Measurements from ENCODE around the gene FOXN3.

Gene FOXN3

DNA sequence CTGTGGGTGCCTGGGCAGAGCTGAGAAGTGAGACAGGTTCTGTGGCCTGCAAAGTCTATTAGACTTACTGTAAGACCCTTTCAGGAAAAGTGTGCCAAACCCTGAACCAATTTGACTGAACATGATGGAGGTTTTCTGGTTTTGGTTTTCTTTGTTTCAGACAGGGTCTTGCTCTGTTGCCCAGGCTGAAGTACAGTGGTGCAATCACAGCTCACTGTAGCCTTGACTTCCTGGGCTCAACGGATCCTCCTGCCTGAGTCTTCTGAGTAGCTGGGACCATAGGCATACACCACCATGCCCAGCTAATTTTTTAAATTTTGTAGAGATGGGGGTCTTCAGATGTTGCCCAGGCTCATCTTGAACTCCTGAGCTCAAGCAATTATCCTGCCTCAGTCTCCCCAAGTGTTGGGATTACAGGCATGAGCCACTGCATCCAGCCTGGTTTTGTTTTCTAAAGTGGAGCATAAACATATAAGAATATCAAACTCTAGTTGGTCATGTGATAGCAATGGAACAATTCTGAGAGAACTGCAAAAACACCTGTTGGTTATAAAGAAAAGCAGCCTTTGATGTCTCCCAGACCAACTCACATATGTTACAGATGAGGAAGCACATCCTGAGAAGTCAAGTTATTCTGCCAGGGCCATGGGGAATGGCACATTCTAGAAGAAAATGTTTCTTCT lies 166.9 kb downstream of the FOXN3 start:
- DNase-seq (ENCODE audit: low read depth in 3 of 3), result no peak

DNA sequence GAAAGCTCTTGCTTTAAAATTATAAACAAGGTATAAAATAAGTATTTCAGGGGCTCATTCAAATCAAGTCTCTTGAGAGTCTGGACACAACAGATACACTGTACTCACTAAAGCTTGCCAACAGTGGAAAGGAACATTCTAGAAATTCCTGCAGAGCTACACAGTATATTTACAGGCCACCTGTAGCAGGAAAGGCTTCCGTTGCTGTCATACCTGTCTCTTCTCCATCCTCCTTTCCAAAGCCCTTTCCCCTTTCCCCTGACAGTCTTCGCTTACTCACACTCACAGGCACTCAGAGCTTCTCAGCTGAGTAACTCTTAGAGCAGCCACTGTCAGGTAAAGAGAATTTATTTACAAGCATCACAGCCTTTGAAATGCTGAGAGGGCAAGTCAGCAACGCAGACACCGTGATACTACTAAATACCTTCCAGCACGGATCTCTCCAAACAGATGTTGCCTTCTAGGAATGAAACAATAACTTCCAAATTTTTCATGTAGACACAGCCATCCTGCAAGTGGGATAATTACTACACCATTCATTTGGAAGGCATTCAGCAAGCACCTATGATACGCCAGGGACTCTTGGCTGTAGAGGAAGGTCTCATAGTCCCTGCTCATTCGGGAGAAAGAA lies 167.9 kb downstream of the FOXN3 start:
- no peak for DNase-seq (ENCODE audit: low read depth in 3 of 3)

DNA sequence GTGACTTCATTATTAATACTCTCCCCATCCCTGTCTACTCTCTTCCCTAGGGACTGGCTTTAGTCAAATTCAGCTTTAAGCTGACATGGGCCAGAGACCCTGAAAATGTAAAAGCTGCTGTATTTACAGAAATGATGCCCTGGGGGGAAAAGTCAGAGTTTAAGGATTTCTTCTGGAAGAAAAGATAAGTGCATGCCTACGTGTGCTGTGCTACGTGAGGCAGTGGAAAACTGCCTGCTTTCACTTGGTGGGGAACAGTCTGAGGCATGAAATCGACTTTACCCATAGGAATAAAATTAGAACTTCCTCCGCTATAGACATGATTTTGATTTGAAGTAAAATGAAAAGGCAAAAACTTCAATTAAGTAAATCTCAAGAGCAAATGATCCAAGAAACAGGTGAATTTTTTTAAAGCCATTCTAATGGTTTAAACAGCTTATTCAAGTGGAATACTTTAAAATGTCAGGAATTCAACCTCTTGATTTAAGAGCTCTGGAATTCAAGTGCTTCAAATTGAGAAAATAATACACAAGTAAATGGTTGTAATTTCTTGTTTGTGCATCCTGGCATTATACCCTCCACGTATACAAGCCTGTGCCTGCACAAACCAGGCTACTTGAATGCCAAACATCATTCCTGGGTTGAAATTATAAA lies 168.5 kb downstream of the FOXN3 start:
- DNase-seq (ENCODE audit: low read depth in 3 of 3), result no peak

DNA sequence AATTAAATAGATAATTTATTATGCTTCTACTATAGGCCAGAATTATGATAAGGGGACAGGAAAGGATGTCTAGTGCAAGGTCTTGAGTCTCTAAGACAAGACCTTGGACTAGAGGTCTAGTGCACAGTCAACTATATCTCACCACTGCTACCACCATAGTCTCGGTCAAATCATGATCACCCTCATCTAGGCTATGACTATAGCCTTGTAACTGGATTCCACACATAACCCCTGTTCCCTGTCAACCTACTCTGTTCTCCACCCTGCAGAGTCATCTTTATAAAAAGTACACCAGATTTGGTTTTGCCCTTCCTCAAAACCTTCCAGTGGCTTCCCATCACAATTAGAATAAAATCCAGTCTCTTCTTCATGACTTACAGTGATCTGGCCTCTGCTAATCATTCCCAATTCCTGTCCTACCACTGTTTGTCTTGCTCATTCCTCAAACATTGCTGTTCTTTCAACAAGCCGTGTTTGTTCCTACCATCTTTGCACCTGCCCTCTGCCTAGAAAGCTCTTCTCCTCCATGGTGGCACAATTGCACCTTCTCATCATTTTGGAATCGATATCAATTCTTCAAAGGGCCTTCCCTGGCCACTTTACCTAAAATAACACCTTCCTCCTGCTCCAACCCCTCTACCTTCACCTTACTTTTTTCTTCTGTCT lies 169.4 kb downstream of the FOXN3 start:
- no peak for DNase-seq (ENCODE audit: low read depth in 3 of 3)

DNA sequence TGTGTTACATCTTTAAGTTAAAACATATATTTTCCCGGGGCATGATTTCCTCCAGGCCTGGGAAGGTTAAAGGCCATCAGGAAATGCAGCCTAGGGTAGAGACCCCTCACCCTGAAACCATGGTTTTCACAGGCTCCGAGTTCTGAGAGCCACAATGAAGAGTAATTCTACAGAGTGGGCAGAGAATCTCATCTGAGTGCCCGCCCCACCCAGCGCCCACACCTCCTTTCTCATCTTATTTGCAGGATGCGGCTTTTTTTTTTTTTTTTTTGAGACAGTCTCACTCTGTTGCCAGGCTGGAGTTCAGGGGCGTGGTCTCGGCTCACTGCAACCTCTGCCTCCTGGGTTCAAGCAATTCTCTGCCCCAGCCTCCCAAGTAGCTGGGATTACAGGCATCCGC lies 170.7 kb downstream of the FOXN3 start:
- no peak for DNase-seq (ENCODE audit: low read depth in 3 of 3)

DNA sequence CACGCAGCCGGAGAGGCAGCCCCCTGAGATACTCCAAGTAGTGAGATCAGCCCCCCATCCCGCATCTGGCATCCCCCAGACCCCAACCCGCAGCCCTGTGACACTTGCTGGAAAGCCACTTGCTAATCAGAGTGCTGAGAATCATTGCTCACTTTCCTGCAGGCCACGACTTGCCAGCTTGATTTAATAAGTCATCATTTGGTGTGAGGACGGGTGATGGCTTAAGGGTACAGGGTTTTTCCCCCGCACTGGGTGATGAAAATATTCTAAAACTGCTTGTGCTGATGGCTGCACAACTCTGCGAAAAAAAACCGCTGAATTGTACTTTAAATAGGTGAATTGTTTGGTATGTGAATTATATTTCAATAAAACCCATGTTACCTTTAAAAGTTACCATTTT lies 171.2 kb downstream of the FOXN3 start:
- DNase-seq (ENCODE audit: low read depth in 3 of 3), result no peak

DNA sequence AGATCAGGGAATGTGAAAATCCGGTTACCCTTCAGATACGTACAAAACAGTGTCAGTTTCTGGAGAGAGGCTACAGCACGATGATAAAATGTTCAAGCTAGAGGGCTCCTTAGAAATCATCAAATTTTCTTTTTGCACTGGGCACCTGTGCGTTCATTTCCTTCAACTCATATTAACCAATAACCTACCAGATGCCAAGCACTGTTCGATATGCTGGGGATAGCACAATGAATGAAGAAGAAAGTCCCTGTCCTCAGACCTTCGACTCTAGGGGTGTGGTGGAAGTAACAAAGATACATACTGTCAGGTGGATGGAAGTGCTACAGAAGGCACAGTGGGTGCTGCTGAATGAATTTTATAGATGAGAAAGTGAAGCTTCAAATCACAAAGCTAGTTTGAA lies 172.3 kb downstream of the FOXN3 start:
- no peak for DNase-seq (ENCODE audit: low read depth in 3 of 3)

DNA sequence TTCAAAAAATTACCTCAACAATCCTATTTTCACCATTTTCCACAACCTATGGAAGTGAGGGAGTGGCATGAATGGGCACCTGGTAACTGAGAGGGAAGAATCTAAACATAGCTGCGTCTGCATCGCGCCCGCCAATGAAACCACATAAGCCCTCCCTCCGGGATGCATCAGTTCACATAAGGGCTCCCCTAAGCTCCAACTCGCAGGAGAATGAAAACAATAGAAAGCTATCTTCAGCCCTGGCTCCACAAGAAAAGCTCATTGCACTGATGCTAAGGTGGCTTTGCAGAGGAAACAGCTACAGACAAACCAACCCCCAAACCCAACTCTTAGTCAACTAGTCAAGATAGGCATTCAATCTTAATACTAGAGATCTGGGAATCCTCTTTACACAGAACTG lies 173.3 kb downstream of the FOXN3 start:
- DNase-seq (ENCODE audit: low read depth in 3 of 3), result no peak

DNA sequence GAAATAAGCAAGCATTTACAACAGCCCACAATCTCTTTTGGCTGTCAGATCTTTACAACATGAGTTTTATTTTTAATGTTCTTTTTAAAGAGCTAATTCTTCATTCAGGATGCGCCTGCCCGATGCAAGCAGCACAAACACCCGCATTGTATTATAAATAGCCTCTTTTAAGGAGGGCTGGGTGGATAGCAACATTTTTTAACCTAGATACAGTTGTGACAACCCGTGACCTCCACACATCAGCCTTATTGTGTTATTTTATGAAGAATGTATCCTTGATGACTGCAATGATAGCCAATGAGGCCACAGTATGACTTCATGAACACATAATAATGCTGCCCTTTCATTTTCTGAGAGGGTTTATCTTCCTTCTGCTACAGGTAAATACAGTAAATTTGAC lies 173.7 kb downstream of the FOXN3 start:
- no peak for DNase-seq (ENCODE audit: low read depth in 3 of 3)

DNA sequence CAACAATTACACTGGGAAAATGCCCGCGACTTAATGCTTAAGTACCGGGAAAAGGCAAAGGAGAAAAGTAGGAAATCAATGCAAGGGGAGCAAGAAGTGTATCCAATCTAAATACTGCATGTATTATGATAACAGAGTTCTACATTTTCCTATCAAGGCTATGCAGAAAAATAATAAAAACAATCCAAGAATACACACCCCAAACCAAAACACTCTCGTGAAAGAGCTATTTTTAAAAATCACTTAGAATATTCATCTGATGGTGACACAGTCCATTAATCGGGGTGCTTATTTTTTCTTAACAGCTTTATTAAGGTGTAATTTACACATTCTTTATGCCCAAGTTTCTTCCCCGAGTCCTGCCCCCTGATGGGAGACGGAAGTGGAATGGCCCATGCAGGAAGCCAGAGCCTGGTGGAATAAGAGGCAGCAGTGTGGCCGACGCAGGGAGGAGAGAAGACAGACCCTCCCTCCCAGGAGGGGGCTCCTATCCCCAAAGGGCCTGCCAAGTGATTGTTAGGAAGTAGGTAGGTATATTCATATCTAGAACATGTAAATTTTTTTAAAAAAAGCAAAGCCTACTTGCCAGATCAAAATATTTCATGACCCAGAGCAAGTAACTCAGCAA lies 174.3 kb downstream of the FOXN3 start:
- no peak for DNase-seq (ENCODE audit: low read depth in 3 of 3)

DNA sequence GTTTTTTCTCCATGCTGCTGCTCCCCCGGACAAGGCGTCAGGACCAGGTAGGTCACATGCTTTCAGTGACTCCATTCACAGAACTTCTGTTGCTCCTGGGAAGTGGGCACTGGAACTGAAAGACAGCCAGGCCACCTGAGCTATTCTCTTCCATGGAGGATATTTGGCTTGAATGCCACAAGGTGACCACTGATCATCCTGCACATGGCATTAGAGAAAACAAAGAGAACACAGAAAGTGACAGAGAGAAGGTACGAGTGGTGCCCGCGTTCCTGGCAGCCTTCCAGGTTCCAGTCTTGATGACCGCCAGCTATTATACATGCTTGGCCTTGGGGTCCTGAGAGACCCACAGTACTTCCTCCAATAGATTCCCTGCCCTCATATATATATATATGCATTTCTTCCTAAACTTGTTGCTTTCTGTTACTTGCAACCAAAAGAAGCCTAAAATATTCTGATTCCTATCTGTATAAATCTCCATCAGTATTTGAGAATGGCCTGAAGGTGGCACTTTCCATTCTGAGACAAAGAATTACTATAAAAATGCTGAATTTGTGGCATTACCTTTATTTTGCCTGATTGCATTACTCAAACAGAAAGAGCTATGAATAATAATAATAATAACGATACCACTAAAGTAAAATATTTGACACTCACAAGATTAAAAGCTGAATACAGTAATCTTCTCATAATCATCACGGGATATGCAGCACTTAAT lies 174.9 kb downstream of the FOXN3 start:
- DNase-seq (ENCODE audit: low read depth in 3 of 3), result no peak

DNA sequence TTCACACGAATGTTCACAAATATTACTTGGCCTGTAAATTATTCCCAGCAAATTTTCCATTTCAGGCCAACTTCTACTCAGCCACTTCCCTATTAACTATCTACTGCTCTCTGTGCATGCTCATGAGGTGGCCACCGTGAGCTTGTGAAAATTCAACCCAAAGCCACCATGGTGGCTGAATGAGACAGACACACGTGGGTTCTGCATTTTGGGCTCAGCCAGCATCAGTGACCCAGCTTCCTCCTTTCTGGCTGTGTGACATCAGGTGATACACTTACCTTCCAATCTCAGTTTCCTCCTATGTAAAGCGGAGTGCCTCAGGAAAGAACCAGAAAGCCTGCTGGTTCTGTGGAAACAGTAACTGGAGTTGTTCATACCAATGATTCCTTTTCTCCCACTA lies 175.8 kb downstream of the FOXN3 start:
- no peak for DNase-seq (ENCODE audit: low read depth in 3 of 3)

DNA sequence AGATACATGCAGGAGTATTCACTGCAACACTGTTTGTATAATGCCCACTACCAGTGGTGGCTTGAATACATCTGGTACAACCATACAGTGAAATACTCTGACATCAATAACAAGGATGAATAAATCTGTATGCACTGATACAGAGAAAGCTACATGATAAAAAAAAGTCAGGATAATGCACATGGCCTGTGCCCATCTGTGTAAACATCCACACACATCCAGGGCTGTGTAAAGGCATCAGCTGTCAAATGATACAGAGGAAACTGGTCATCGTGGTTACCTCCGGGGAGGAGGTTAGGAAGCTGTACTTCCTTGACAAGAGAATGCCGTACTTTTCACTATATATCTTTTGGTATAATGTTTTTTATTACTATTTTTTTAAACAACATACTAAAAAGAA lies 176.6 kb downstream of the FOXN3 start:
- no peak for DNase-seq (ENCODE audit: low read depth in 3 of 3)

DNA sequence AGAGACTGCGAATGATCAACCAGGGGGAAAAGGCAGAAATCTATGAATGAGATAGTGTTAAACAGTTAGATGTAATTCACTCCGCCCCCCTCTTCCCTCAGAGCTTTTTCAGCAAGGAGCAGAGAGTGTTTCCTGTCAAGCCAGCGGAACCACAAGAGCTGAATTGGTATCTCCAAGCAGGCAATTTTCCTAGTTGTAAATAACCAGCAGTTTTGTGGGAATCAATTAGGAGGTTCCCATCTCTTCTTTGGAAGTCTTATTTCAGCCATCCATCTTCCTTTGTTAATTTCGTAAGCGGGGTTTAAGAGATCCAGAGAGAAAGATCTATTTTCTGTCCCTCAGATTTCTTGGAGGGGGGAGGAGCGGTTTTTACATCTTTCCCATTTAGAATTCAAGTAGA lies 178.0 kb downstream of the FOXN3 start:
- DNase-seq (ENCODE audit: low read depth in 3 of 3), result no peak

DNA sequence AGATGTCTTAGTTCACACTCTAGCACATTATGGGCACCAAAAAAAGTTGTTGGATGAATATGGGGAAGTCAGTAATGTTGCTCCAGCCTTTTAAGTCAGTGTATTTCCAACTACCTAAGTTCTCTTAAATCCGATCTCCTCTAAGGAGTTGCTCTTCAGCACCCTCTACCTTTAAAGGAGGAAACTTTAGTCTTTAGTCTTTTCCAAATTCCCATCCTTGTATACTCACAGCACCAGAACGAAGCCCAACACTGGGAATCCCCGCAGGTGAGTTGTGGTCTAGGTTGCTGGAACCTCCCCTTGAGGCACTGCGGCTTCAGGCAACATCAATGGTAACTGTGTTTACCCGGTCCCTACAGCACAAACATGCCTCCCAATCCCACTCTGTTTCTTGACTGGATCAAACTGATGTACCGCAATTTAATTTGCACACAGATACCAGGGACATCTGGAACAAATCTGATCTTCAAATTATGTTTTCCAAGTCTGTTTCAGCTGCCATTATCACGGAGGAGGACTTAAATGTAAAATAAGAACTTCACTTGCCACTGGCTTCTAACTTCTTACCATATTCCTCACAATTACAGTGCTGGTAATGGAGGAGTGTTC lies 179.0 kb downstream of the FOXN3 start:
- no peak for DNase-seq (ENCODE audit: low read depth in 3 of 3)

DNA sequence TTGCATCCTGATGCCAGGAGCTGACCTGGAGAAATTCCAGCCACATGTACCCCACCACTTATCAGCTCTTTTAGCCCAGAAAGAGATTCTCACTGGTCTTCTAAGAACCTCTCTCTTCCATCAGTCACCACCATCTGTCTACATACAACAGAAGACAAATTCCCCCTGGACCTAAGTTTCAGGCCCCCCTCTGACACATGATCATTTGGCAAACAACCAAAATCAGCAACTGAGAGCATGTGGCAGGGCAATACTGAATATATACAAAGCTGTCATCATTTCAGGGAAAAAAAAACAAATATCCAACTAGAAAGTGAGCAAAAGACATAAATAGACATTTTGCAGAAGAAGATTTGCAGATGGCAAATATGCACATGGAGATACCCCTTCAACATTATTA lies 180.2 kb downstream of the FOXN3 start:
- no peak for DNase-seq (ENCODE audit: low read depth in 3 of 3)

DNA sequence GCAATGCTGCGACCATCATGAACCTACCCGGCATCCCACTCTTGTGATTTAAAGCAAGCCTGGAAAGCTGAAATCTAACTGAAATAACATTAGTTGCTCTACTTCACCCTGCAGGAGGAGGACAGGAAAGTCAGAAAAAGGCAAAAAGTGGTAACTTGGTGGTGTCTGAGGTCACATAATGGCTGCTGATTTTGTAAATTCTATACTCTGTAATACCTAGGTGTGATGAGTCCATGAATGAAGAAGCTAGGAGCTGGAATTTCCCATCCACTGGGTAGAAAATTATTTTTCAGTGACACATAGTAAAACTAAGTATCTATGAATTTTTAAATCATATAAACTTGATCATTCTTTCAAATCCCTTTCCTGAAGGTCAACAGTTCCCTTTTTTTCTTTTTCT lies 183.8 kb downstream of the FOXN3 start:
- DNase-seq (ENCODE audit: low read depth in 3 of 3), result no peak

DNA sequence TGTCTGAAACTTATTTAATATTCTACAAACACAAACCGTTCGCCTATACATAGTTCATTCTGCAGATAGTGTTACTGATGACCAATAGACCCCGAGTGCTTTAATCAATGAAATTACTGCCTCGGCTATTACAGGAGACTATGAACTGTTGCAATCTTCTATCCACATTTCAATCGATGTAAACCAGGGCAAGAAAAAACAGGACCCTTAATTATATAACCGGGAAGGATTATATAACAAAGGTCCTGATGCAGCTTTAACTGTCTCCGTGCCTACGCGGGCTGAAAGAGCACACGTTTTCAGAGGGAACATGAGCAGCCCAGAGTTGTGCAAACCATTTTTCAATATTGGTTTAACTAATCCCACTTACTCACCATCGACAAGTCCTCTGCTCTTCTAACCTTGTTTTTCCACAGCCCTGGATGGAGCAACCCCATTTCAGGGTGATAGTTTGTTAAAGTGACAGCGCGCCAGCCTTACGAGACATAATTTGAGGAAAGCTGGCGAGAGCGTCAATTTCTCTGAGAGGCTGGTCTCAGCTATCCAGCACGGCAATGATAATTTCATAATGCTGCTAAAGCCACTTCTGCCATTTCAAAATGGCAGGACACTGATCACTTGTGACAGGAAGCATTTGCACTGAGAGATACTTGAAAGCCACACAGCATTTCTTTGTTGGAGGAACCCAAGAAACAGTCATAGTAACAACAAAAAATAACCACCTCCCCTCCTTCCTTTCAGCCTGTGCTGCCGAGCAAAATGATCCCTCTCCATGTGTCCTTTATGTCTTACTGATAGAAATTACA lies 184.6 kb downstream of the FOXN3 start:
- no peak for DNase-seq (ENCODE audit: low read depth in 3 of 3)

DNA sequence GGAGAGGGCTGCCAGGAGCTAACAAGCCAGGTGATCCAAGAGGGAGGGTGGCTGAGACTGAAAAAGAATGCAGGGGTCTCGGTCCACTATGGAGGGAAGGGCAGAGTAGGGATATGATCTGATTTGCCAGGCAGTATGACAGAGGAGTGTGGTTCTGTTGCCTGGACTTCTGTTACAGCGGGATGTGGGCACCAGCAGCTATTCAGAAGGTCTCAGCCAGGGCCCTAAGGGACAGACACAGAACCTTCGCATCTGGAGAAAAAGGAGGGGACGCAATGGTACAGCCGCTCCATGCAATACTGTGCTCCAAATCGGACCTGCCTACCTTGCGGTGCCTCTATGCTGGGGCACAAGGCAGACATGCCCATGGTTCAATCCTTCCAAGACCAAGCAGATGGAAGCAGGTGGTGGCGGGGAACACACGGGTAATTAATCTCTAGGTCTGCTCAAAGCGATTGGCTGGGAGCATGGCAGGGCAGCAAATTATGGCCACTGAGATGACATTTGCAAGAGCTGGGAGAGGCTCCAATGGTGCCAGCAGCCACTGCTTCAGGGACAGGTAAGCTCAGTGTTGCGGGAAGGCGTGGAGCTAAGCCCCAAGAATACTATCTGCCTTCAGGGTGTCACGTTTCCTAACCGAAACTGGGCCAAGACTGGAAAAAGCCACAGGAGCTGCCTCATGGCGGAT lies 185.5 kb downstream of the FOXN3 start:
- no peak for DNase-seq (ENCODE audit: low read depth in 3 of 3)
